ENCODE data around the gene LRMDA. TPM values are rescaled to one million over a fixed set of nuclear protein-coding genes. Genes with fewer than 3 reads are reported as not detected.
A peak's percentile ranks its signal among the peaks of the same experiment; 100 is the strongest.

Gene LRMDA
- total RNA-seq, 1 donor from 2014 or later: not detected

- DNase-seq (ENCODE audit: low read depth): no peak
Measured at GRCh38 chr10:75443362-75443761, 11.9 kb downstream of the LRMDA start.

GRCh38 chr10:75444781-75445386 lies 13.5 kb downstream of the LRMDA start:
- DNase-seq (ENCODE audit: low read depth): no peak

GRCh38 chr10:75446508-75446907 lies 15.1 kb downstream of the LRMDA start:
- no peak for DNase-seq (ENCODE audit: low read depth)

- DNase-seq (ENCODE audit: low read depth): no peak
Measured at GRCh38 chr10:75448166-75448565, 16.7 kb downstream of the LRMDA start.

DNA sequence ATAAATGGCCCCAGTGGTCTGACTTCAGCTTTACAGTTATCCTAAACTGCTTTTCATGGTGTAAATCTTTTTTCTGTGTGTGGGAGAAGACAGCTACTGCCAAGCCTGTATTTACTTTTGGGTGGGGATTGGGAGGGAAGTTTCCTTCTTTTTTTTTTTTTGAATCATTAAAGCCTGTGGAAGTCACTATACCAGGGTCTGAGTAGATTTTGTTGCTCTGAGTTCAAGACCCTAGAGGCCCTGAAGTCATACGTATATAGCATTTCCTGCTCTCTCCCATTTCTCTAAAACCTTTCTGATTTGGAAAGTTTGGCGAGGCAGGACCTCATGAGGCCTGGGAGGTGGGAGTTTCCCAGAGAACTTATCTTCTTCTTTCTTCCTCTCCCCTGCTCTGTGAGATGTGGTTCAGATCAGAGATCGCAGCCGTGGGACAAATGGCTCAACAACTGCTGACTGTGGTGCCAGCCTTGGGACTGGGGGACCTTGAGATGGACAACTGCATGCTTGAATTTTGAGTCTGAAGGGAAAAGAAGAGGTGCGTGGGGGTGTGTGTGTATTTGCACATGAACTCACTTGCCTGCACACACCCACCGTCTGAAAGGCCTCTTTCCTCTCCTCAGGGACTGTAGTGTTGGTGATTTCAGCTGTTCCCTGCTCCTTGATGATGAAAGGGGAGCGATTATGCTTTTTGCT lies 18.1 kb downstream of the LRMDA start:
- no peak for DNase-seq (ENCODE audit: low read depth)

- no peak for DNase-seq (ENCODE audit: low read depth)
Measured at GRCh38 chr10:75450075-75450445, 18.6 kb downstream of the LRMDA start.

- no peak for DNase-seq (ENCODE audit: low read depth)
Measured at GRCh38 chr10:75450644-75451640, 19.5 kb downstream of the LRMDA start.

- DNase-seq (ENCODE audit: low read depth): no peak
Measured at GRCh38 chr10:75451831-75452230, 20.4 kb downstream of the LRMDA start.

DNA sequence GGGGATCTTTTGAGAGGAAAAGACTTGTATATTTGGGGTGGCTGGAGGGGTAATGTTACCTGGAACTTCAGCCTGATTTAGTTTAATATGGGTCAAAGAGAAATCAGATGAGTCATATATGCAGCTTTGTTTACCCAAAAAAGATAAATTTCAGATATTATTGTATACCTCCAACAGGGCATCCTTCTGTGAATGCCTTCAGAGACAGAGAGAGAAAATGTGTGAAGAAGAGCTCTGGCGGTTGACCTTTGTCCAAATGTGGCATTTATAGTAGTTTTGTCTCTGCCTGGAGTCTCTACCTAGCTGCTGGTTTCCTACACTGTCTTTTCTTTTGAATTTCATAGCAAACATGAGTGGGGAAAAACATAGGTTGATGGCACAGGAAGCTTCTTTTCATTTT lies 21.6 kb downstream of the LRMDA start:
- DNase-seq (ENCODE audit: low read depth): no peak

DNA sequence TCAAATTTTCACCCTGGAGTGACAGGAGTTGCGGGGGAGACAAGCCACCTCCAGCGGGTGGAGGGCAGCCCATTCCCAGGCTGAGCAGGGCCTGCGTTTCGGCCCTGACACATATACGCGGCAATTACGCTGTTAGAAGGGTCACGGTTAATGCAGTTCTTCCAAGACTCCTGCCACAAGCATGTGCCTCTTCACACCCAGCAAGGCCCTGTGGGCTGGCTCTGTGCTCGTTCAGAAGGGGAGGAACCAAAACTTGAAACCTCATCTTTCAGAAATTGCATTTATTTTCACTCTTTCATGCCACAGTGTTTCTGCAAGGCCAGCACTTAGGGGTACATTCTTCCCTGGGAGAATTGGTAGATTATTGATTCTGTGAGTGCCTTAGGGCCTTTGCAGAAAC lies 24.7 kb downstream of the LRMDA start:
- no peak for DNase-seq (ENCODE audit: low read depth)

- DNase-seq (ENCODE audit: low read depth): no peak
Measured at GRCh38 chr10:75460059-75460458, 28.6 kb downstream of the LRMDA start.

- no peak for DNase-seq (ENCODE audit: low read depth)
Measured at GRCh38 chr10:75461672-75462649, 30.5 kb downstream of the LRMDA start.

GRCh38 chr10:75462865-75463264 lies 31.4 kb downstream of the LRMDA start:
- DNase-seq (ENCODE audit: low read depth): no peak

GRCh38 chr10:75464478-75465449 lies 33.3 kb downstream of the LRMDA start:
- DNase-seq (ENCODE audit: low read depth): no peak

DNA sequence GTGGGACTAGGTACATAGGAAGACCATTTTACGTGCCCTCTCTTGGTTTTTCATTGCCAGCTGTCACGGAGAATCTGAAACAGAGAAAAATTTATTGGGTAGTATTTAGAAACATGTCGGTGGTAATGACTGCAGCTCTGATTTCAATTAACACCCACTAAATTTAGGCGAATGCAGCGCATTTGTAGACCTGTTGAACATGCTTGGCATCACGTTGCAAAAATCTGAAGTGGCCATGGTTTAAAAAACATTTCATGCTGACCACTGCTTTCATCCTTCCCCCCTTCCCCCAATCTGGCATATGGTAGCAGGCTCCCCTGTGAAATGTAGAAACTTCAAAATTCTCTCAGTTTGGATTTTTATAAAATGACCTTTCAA lies 34.0 kb downstream of the LRMDA start:
- no peak for DNase-seq (ENCODE audit: low read depth)

DNA sequence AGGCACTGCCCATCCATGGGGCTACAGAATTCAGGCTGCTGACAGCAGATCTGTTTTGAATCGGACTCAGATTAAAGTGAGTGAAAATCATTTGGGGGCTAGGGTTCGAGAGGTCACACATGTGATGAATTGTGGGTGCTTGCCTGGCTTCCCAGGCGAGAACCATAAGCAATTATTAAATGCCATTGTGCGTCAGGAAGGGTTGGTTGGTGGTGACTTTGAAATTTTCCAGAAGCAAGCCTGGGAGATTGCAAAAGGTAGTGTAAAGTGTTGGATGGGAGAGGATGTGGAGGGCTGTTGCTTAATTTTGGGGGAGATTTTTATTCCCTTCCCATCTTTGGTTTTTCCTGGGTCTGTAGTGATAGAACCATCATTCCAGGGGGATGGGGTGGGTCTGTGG lies 34.6 kb downstream of the LRMDA start:
- DNase-seq (ENCODE audit: low read depth): no peak

GRCh38 chr10:75466886-75467285 lies 35.5 kb downstream of the LRMDA start:
- DNase-seq (ENCODE audit: low read depth): no peak

- no peak for DNase-seq (ENCODE audit: low read depth)
Measured at GRCh38 chr10:75468612-75469005, 37.2 kb downstream of the LRMDA start.

DNA sequence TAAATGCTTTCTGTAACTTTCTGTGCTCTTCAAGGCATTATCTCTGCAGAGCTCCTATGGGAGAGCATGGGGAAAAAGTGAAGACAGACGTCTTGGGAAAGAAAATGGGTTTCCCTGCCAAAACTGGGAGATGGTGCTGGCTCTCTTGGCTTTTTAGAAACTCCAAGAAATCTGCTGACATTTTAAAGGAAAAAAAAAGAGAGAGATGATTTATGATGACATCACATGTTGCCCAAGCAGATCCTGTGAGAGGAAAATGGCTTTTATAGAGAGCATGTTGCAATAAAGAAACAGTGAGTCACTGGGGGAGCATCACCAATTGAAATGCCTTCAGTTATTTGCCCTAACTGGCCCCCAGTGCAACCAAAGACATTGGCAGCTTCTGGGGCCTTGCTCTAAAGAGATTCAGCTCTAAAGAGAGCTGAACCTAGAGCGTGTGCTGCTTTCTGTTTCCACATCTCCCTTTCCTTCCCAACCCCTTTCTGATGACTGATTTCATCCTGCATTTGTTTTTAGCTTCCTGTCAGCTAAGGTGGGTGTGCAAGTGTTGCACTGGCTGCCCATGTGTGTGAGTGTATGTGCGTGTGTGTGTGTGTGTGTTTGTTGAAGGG lies 37.7 kb downstream of the LRMDA start:
- DNase-seq (ENCODE audit: low read depth): peak; percentile 53
